ENCODE measurements around the gene ACSF3. TPM values are rescaled to one million over a fixed set of nuclear protein-coding genes. Genes with fewer than 3 reads are reported as not detected.

ACSF3 gene
- total RNA-seq, 4 donors from 2014 or later = 17.6 to 27.6 (median 21.6) TPM

DNA sequence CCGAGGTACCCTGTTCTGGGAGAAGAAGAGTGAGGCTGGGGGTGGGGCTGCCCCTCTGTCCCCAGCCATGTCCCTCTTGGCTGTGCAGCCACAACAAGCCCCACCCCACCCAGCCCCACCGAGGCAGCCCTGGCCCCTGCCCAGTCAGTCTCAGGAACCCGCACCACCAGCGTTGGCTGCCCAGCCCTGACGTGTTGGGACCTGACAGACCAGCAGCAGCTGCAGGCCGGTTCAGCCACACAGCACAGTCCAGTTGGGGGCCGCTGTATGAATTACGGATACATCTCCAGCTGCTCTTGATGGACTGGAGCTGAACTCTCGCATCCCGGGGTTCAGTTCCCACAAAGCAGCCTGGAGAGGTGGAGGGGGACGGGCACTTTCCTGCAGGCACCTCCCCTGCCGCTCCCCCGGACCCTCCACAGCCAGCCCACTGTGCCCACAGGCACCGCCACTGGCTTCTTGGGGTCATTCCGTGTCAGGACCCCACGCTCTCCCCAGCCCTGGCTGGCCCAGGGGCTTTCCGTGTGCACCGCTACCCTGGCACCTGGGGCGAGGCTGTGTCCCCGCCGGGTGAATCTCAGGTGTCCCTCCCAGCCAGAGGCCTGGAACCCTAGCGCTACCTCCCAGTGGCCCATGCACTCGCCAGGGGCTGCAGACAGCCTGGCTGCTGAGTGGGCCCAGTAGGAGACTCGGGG, 84.9 kb downstream of the ACSF3 start:
- TF ChIP-seq, protein P1, sequence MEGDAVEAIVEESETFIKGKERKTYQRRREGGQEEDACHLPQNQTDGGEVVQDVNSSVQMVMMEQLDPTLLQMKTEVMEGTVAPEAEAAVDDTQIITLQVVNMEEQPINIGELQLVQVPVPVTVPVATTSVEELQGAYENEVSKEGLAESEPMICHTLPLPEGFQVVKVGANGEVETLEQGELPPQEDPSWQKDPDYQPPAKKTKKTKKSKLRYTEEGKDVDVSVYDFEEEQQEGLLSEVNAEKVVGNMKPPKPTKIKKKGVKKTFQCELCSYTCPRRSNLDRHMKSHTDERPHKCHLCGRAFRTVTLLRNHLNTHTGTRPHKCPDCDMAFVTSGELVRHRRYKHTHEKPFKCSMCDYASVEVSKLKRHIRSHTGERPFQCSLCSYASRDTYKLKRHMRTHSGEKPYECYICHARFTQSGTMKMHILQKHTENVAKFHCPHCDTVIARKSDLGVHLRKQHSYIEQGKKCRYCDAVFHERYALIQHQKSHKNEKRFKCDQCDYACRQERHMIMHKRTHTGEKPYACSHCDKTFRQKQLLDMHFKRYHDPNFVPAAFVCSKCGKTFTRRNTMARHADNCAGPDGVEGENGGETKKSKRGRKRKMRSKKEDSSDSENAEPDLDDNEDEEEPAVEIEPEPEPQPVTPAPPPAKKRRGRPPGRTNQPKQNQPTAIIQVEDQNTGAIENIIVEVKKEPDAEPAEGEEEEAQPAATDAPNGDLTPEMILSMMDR (IDR thresholded peaks at IDR 0.05) = no peak
- DNase-seq (ENCODE audit: low spot score) = no peak
- no peak for ATAC-seq (ENCODE audit: low FRiP score)

DNA sequence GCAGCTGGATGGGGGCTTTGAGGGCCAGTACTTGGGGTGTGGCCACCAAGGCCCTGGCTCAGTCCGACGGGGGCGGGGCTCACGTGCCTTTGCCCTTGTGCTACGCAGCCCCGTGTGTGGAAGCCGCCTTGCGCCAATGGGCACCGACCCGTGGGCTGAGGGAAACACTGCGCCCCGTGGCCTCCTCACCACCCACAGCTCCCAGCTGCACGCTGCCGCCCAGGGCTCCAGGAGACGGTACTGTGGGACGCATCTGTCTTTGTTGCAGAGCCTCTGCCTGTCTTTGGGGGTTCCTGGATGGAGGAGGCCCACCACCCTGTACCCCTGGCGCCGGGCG, 85.5 kb downstream of the ACSF3 start:
- no peak for DNase-seq (ENCODE audit: low spot score)
- no peak for ATAC-seq (ENCODE audit: low FRiP score)
- TF ChIP-seq, protein P1 (IDR thresholded peaks at IDR 0.05) = no peak

DNA sequence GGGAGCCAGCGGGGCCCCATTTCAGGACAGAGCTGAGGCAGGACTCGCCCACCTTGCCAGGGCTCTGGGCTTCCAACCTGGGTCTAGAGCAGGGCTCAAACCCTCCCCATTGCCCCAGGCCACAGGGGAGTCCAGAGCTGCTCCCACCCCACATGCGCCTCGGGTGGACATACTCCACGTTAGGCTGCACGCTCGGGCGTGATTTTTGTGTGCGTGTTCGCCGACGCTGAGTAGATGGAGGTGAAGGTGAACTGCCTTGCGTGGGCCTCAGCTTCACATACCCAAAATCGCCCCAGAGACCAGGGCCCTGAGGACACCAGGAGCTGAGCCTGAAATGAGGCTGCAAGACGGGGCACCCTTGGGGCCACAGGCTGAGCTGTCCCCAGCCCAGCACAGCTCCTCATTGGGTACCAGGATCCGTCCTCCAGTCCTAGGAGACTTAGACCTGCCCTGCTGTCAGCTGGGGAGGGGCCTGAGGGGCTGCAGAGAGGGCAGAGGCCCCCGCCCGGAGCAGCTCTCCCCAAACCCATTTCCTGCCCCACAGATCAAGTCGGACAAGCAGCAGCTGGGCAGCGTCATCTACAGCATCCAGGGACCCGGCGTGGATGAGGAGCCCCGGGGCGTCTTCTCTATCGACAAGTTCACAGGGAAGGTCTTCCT, 86.1 kb downstream of the ACSF3 start:
- ATAC-seq (ENCODE audit: low FRiP score) (no peak), DNase-seq (ENCODE audit: low spot score) (no peak)
- TF ChIP-seq, protein P1 (IDR thresholded peaks at IDR 0.05) = no peak

- ATAC-seq (ENCODE audit: low FRiP score) = no peak
- TF ChIP-seq, protein P1 (IDR thresholded peaks at IDR 0.05) = no peak
These were observed 89.8 kb downstream of the ACSF3 start for GRCh38 chr16:89183463-89183862.

GRCh38 chr16:89183975-89184676, 90.5 kb downstream of the ACSF3 start:
- TF ChIP-seq, protein P1 (IDR thresholded peaks at IDR 0.05) = no peak
- DNase-seq (ENCODE audit: low spot score) = no peak
- no peak for ATAC-seq (ENCODE audit: low FRiP score)

More at GRCh38 chr16:89183463-89183862, 89.8 kb downstream of the ACSF3 start:
- DNase-seq (ENCODE audit: low spot score) = no peak

GRCh38 chr16:89184677-89184932, 91.0 kb downstream of the ACSF3 start:
- ATAC-seq (ENCODE audit: low FRiP score) (no peak), DNase-seq (ENCODE audit: low spot score) (no peak)
- TF ChIP-seq, protein P1 (IDR thresholded peaks at IDR 0.05) = no peak
